IMR-90 (cell line): ENCODE results near the gene CMTM8. TPM values are rescaled to one million over a fixed set of nuclear protein-coding genes. Genes with fewer than 3 reads are reported as not detected.

ENCODE experiments used
- ATAC-seq: fragments of 200-7000 bp; cut with Tn5 transposase; 2 replicates; pipeline ENCODE4 v1.9.1; 2020; ENCODE audit warnings: low read depth, mild to moderate bottlenecking, moderate library complexity
- BruUV-seq: library from RNA; stranded (reverse); fragments of 400-500 nt; replicated peaks from 2 replicates; lab custom pipeline; 2021; lab: Mats Ljungman, UMichigan
- CTCF ChIA-PET: fragments of 300-600 bp; formaldehyde crosslinking; extraction: SDS; loops from one replicate; lab custom pipeline; 2021; ENCODE audit warnings: antibody characterized with exemption; lab: Yijun Ruan, JAX
- POLR2A ChIA-PET: fragments of 300-600 bp; sonication (Branson Sonifier 250); formaldehyde crosslinking; loops from one replicate; lab custom pipeline; 2022; ENCODE audit warnings: antibody characterized with exemption; ENCODE audit not compliant: unreplicated experiment; lab: Charles Lee
- DNase-seq: peaks from one replicate; pipeline ENCODE4 v3.0.0; 2013
- H2AFZ ChIP-seq: replicated peaks from 2 replicates; pipeline ENCODE3; 2013; ENCODE audit warnings: low read length, mild to moderate bottlenecking; ENCODE audit not compliant: poor library complexity
- H2AK5ac ChIP-seq: 2 replicates; pipeline ENCODE4 v1.6.1; 2013; ENCODE audit warnings: low read depth, low read length, inconsistent platforms
- H2AK9ac ChIP-seq: replicated peaks from 2 replicates; pipeline ENCODE3; 2013; ENCODE audit warnings: mild to moderate bottlenecking, low read depth, low read length, moderate library complexity; ENCODE audit not compliant: poor library complexity
- H2BK120ac ChIP-seq: 2 replicates; pipeline ENCODE4 v1.6.1; 2013; ENCODE audit warnings: low read depth, low read length, inconsistent platforms
- H2BK15ac ChIP-seq: 3 replicates; pipeline ENCODE4 v1.6.1; 2013; ENCODE audit warnings: low read depth, low read length, inconsistent platforms
- H2BK20ac ChIP-seq: 2 replicates; pipeline ENCODE4 v1.6.1; 2013; ENCODE audit warnings: low read depth, mild to moderate bottlenecking, inconsistent platforms, low read length, moderate library complexity
- H2BK5ac ChIP-seq: 2 replicates; pipeline ENCODE4 v1.6.1; 2013; ENCODE audit warnings: mild to moderate bottlenecking, low read depth, low read length, inconsistent platforms; ENCODE audit not compliant: poor library complexity, severe bottlenecking
- H3K14ac ChIP-seq: replicated peaks from 2 replicates; pipeline ENCODE4 v1.6.1; 2013; ENCODE audit warnings: low read depth, low read length, inconsistent platforms
- H3K18ac ChIP-seq: 2 replicates; pipeline ENCODE4 v1.6.1; 2013; ENCODE audit warnings: low read depth, low read length, control low read depth
- H3K23ac ChIP-seq: 2 replicates; pipeline ENCODE4 v1.6.1; 2013; ENCODE audit warnings: low read depth, low read length, inconsistent platforms
- H3K27ac ChIP-seq: 2 replicates; pipeline ENCODE4 v1.5.1; 2013; ENCODE audit warnings: mild to moderate bottlenecking, control low read depth, low read length; ENCODE audit not compliant: insufficient read depth
- H3K27me3 ChIP-seq: 2 replicates; pipeline ENCODE4 v1.6.1; 2013; ENCODE audit warnings: low read length; ENCODE audit not compliant: control insufficient read depth, insufficient read depth
- H3K36me3 ChIP-seq: 2 replicates; pipeline ENCODE4 v1.6.1; 2013; ENCODE audit warnings: low read length, mixed read lengths; ENCODE audit not compliant: control insufficient read depth, insufficient read depth
- H3K4ac ChIP-seq: 2 replicates; pipeline ENCODE4 v1.6.1; 2013; ENCODE audit warnings: low read depth, low read length, inconsistent platforms
- H3K4me1 ChIP-seq: 2 replicates; pipeline ENCODE4 v1.6.1; 2013; ENCODE audit warnings: low read length, mixed read lengths; ENCODE audit not compliant: control insufficient read depth, insufficient read depth
- H3K4me2 ChIP-seq: 2 replicates; pipeline ENCODE4 v1.6.1; 2013; ENCODE audit warnings: low read depth, mild to moderate bottlenecking, control low read depth, low read length, moderate library complexity
- H3K4me3 ChIP-seq: 2 replicates; pipeline ENCODE4 v1.5.1; 2013; ENCODE audit warnings: low read depth, mild to moderate bottlenecking, control low read depth, low read length, moderate library complexity; ENCODE audit not compliant: insufficient read depth
- H3K56ac ChIP-seq: 2 replicates; pipeline ENCODE4 v1.6.1; 2013; ENCODE audit warnings: low read length, inconsistent platforms; ENCODE audit not compliant: insufficient read depth; ENCODE audit errors: extremely low read depth
- H3K79me1 ChIP-seq, 2 experiments: 2 replicates each; pipeline ENCODE4 v1.6.1; 2013; ENCODE audit warnings: low read length in 2 of 2, inconsistent platforms in 1 of 2, low read depth in 1 of 2
- H3K9ac ChIP-seq: 2 replicates; pipeline ENCODE4 v1.6.1; 2013; ENCODE audit warnings: low read depth, low read length, control low read depth
- H3K9me1 ChIP-seq: 2 replicates; pipeline ENCODE4 v1.6.1; 2013; ENCODE audit warnings: low read length, inconsistent platforms; ENCODE audit not compliant: insufficient read depth
- H3K9me3 ChIP-seq: 2 replicates; pipeline ENCODE4 v1.6.1; 2013; ENCODE audit warnings: low read length; ENCODE audit not compliant: control insufficient read depth, insufficient read depth
- H4K20me1 ChIP-seq: 2 replicates; pipeline ENCODE4 v1.6.1; 2013; ENCODE audit warnings: low read length, inconsistent platforms; ENCODE audit not compliant: insufficient read depth
- H4K5ac ChIP-seq: 2 replicates; pipeline ENCODE4 v1.6.1; 2013; ENCODE audit warnings: mild to moderate bottlenecking, low read depth, low read length, control low read depth
- H4K8ac ChIP-seq, 2 experiments: 2 replicates each; pipeline ENCODE4 v1.6.1; 2013; ENCODE audit warnings: low read depth in 2 of 2, low read length in 2 of 2, control low read depth in 1 of 2, inconsistent platforms in 1 of 2
- H4K91ac ChIP-seq: 2 replicates; pipeline ENCODE4 v1.6.1; 2013; ENCODE audit warnings: low read depth, low read length, inconsistent platforms; ENCODE audit not compliant: insufficient read depth
- FOS ChIP-seq: fragments of 150-350 bp; IDR thresholded peaks from 2 replicates; pipeline ENCODE4 v1.6.1; 2016; ENCODE audit warnings: low read depth, low read length
- RAD21 ChIP-seq: IDR thresholded peaks from 2 replicates; pipeline ENCODE4 v1.6.1; 2012; ENCODE audit warnings: low read length, improper control_type of control experiment
- WGBS, 2 experiments: methylation state at CpG; one replicate each; pipeline versions ENCODE4 v1.1.5 to v1.1.7; 2013; ENCODE audit warnings: missing lambda C conversion rate in 2 of 2; ENCODE audit not compliant: insufficient read length in 1 of 2; ENCODE audit errors: extremely low coverage in 2 of 2; 5-methylcytosine and 5-hydroxymethylcytosine counted together
- dilution Hi-C: fragments of 300-500 bp; cut with HindIII; formaldehyde crosslinking; loops from one replicate; pipeline ENCODE4 v1.14.3; 2018; ENCODE audit warnings: low sequenced_read_pairs; ENCODE audit not compliant: unreplicated experiment
- in situ Hi-C: fragments of 300-500 bp; cut with MboI; formaldehyde crosslinking; loops from 3 replicates; pipeline ENCODE4 v1.14.3; 2019; ENCODE audit warnings: low sequenced_read_pairs, inconsistent platforms, mixed read lengths
- intact Hi-C: fragments of 100-400 bp; cut with micrococcal nuclease; formaldehyde crosslinking; loops from 2 replicates; pipeline ENCODE4 v1.10.0; 2022
- polyA plus RNA-seq, 3 experiments: library from polyadenylated mRNA; depleted of rRNA; stranded (reverse); fragments of >200 nt; gene quantifications; 2 replicates each; pipeline ENCODE4 v1.2.3, GENCODE V29; 2012; ENCODE audit warnings: low replicate concordance in 1 of 3
- total RNA-seq: library from RNA; depleted of rRNA; stranded (reverse); fragments of >200 nt; gene quantifications from 2 replicates; pipeline ENCODE4 v1.2.3, GENCODE V29; 2012

The CMTM8 gene
- total and polyA plus RNA-seq, 2 of the 4 experiments (the other 2 are of a cell fraction), result 0.15 TPM; not detected in 1

DNA sequence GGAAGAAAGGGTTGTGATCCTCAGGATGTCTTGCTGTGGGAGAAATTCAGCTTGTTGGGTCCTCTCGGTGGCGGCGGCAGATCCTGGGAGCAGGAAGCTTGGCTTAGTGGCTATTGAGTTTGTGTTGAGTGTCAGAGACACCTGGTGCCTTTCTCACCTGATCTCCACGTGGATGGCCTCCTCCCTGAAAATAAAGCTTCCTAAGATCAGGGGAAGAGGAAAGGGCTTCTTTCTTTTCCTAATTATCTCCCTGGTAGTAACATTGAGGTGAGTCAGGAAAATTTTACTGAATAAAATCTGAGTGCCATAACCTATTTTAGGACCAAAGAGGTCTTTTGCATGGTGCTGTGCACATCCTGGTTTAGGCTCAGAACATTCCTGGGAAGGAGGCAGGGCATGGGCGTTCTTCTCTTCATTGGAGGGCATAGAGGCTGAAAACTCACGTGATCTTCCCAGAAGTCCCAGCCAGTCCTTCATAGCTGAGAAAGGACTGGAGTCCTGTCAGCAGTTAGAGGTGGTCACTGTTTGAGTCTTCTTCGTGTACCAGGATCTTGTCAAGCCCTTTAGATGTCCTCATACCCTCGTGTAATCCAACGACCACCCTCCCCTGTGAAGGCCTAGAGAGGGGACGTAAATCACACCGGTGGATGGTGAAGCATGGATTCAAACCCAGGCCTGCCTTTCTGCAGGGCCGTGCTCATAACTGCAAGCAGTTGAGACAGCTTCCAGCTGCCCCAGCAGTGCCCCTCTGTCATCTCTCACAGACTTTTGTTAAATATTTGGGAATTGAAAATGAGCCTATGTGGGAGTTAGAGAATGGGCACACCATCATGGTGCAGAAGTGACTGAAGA, 1.1 kb downstream of the CMTM8 start:
- Histone ChIP-seq H3K79me1 (no peaks in the 10 kb centered on the region), H2AK5ac (no peak overlapping the region), H3K4me1 (no peaks in the 10 kb centered on the region), H4K20me1 (no peaks in the 10 kb centered on the region), H3K56ac (no peak overlapping the region), H3K14ac (no peak overlapping the region), H3K18ac (no peak overlapping the region), H4K91ac (no peak overlapping the region), H3K4me2 (peak overlapping the region; percentile 77; the same call in 1 of the 2 replicates), H2AFZ (peak overlapping the region; percentile 83), H3K27ac (no peak overlapping the region), H3K23ac (no peak overlapping the region), H3K9me1 (no peaks in the 10 kb centered on the region), H3K4me3 (peak overlapping the region; percentile 53; the same call in 1 of the 2 replicates), H3K9me3 (peaks cover 4% of the 10 kb centered on the region; the same call in 1 of the 2 replicates), H3K36me3 (no peaks in the 10 kb centered on the region), H4K5ac (no peak overlapping the region), H2BK5ac (no peak overlapping the region), H3K9ac (no peak overlapping the region), H4K8ac (no peak overlapping the region), H2AK9ac (no peak overlapping the region), H2BK20ac (no peak overlapping the region), H2BK120ac (no peak overlapping the region), H3K27me3 (peaks cover 48% of the 10 kb centered on the region), H3K4ac (no peak overlapping the region), H2BK15ac (no peak overlapping the region)
- DNase-seq (no peak), ATAC-seq (no peak)
- intact Hi-C loops, result no loop called here
- in situ Hi-C loops, result no loop called here
- 50% methylated on average over 1 of the region's 12 CpGs; no CpG with 5 or more reads in 1 of the 2 experiments for WGBS, 2 experiments
- CTCF ChIA-PET, result no interaction called here
- dilution Hi-C loops, result no loop called here
- TF ChIP-seq RAD21, result no peak
- TF ChIP-seq FOS, result no peak
- BruUV-seq, result no TSS peak
- POLR2A ChIA-PET, result no interaction called here
